Omental fat pad (tissue), 4 donors: ENCODE measurements around the gene ABCG8. TPM values are rescaled to one million over a fixed set of nuclear protein-coding genes. Genes with fewer than 3 reads are reported as not detected.

Experiments used
- ATAC-seq: fragments of 150-250 bp; one replicate; pipeline ENCODE4 v1.9.1; 2016; ENCODE audit warnings: mild to moderate bottlenecking, moderate library complexity; ENCODE audit not compliant: low FRiP score
- DNase-seq: peaks from one replicate; pipeline ENCODE4 v3.0.0-alpha.2; 2019; ENCODE audit warnings: low spot score
- total RNA-seq, 4 donors: library from RNA; depleted of rRNA; stranded (reverse); fragments of >200 nt; gene quantifications; one replicate each; pipeline ENCODE4 v1.1.0, GENCODE V29; 2016
- TF ChIP-seq, protein P1 (sequence below), 3 donors: fragments of 450-650 bp; IDR thresholded peaks; one replicate each; pipeline ENCODE4 v1.5.1; 2016 to 2017; ENCODE audit warnings: antibody characterized with exemption in 3 of 3, mild to moderate bottlenecking in 3 of 3, moderate library complexity in 2 of 3

ABCG8 gene
- total RNA-seq, 4 donors from 2014 or later: 0.16 TPM; not detected in 3

DNA sequence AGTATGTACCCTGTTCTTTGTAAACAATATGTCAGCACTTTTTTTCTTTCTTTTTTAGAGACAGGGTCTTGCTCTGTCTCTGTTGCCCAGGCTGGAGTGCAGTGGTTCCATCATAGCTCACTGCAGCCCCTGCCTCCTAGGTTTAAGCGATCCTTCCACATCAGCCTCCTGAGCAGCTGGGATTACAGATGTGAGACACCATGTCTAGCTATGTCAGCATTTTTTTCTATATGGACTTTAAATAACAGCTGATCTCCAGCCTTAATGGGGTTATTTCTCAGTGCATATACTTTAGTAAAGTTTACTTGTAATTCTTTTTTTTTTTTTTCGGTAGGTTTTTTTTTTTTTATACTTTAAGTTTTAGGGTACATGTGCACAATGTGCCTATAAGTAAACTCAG, 26.8 kb upstream of the ABCG8 start:
- DNase-seq: no peak
- no peak for ATAC-seq
- TF ChIP-seq, protein P1, sequence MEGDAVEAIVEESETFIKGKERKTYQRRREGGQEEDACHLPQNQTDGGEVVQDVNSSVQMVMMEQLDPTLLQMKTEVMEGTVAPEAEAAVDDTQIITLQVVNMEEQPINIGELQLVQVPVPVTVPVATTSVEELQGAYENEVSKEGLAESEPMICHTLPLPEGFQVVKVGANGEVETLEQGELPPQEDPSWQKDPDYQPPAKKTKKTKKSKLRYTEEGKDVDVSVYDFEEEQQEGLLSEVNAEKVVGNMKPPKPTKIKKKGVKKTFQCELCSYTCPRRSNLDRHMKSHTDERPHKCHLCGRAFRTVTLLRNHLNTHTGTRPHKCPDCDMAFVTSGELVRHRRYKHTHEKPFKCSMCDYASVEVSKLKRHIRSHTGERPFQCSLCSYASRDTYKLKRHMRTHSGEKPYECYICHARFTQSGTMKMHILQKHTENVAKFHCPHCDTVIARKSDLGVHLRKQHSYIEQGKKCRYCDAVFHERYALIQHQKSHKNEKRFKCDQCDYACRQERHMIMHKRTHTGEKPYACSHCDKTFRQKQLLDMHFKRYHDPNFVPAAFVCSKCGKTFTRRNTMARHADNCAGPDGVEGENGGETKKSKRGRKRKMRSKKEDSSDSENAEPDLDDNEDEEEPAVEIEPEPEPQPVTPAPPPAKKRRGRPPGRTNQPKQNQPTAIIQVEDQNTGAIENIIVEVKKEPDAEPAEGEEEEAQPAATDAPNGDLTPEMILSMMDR (IDR thresholded peaks at IDR 0.05): no peak

DNA sequence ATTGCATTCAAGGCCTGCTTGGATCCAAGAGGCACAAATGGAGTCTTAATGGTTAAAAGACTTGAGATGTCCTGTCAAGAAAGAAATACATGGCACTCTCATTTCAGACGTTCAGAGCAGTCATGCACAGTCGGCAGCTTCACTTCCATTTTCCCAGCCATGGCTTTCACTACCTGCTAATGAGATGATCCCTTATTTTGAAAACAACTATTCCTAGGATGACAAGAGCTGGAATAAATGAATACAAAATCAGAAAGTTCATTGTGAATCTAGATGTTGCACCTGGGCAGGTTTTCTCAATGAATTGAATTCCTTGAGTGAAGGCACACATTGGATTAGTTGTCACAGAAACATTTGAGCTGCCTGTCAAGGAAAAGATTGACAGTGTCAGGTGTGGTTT, 25.8 kb upstream of the ABCG8 start:
- ATAC-seq (no peak), DNase-seq (no peak)
- TF ChIP-seq, protein P1 (IDR thresholded peaks at IDR 0.05): no peak

DNA sequence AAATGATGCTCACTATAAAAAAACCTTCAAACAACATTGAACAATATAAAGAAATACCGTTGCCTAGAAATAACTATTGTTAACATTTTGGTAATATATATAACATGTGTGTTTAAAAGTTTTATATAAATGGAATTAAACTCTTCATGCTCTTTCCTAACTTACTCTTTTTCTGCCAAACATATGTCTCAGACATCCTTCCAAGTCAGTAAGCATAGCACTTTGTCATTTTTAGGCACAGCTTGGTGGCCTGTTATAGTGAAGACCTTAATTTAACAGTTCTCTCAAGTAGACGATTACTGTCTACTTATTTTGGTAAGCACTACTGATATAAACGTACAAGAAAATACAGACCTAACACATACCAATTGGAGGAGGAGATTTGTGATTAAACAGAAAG, 24.1 kb upstream of the ABCG8 start:
- ATAC-seq (no peak), DNase-seq (no peak)
- TF ChIP-seq, protein P1 (IDR thresholded peaks at IDR 0.05): no peak

DNA sequence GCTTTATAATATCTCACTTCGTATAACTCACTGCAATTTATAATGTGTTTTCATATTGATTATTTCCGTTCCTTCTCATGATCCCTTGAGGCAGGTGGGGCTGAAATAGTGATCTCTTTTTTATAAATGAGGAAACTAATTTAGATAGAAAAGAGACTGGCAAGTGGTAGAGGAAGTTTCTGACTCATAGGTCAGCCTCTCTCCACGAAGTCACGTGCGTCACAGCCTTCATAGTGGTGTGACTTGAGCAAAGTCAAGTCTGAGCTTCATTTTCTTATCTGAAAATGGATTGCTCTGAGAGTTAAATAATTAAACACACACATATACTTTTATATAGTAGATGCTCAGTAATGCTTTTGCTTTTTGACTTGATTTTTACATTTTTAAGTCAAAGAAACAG, 20.0 kb upstream of the ABCG8 start:
- no peak for ATAC-seq

DNA sequence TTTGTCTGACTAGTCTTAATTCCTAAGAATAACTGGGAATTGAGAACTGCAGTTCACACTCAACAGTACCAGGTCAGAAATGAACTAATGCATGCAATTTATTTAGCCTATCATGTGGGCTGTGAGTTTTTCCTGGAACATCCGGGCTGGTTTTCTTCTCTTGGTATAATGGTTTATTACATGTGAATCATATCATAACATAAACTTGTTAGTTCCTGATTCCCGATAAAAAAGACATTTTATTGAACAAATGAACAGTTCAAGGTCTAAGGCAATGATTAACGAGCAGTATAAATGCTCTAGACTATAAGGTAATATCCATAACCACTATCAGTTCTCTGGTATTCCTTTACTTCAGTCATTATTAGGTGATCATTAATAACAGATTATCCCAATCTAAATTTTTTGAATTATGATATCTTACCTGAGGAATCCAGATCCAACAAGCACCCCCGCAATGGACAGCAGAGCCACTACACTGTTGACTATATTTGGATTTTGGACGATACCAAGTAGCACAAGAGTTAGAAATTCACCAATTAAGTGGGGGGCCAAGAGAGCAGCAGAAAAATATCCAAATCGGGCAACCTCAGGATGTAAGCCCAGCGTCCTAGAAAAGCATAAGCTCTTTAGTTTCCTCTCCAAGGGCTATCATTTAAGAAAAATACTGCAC, 19.1 kb upstream of the ABCG8 start:
- DNase-seq (no peak), ATAC-seq (no peak)
- TF ChIP-seq, protein P1 (IDR thresholded peaks at IDR 0.05): no peak

More for the DNA sequence above, 20.0 kb upstream of the ABCG8 start:
- TF ChIP-seq, protein P1 (IDR thresholded peaks at IDR 0.05): no peak
- DNase-seq: no peak

DNA sequence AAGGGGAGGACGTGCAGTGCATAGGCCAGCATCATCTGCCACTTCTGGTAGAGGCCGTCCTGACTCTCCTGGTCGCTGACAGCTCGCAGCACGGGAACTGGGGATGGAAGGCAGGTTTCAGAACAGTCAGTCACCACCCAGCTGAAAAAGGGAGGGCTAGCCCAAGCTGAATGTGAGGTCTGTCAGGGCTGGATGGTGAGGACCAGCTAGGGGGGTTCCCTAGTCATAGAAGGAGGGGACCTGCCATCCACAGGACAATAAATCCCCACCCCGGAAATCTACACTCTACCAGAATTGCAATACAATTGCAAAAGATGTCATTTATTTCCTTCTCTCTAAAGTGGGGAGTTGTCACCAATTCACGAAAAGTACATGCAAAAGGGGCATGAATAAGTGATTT, 15.9 kb upstream of the ABCG8 start:
- TF ChIP-seq, protein P1 (IDR thresholded peaks at IDR 0.05): no peak
- no peak for DNase-seq
- no peak for ATAC-seq

DNA sequence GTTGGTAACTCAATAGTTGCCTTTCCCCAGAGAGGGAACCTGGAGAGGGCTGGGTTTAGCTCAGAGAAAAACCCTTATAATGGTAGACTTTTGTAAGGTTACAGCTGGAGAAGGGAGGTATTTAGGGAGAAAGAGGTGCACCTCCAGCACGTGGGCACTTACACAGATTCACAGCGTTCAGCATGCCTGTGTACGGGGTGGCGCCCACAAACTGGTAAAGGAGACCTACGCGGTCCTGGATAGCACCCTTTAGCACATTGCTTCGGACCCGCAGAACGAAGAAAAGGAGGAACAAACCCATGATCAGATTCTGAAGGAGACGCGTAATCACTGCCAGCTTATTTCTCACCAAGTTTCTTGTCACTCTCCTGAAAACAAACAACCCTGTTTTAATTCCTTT, 15.0 kb upstream of the ABCG8 start:
- DNase-seq (no peak), ATAC-seq (no peak)

More for the DNA sequence above, 15.0 kb upstream of the ABCG8 start:
- TF ChIP-seq, protein P1 (IDR thresholded peaks at IDR 0.05): no peak
